Natural killer cell (primary cell): Measurements from ENCODE around the gene C8B. TPM values are rescaled to one million over a fixed set of nuclear protein-coding genes. Genes with fewer than 3 reads are reported as not detected.

Experiments
- ATAC-seq, 3 donors: fragments of 150-1000 bp in 2 of 3; fragments of 200-7000 bp in 1 of 3; cut with Tn5 transposase; 1 replicate in 1 of 3; 2 replicates in 2 of 3; pipeline ENCODE4 v1.10.0; 2021; ENCODE audit warnings: mild to moderate bottlenecking in 2 of 3, moderate library complexity in 2 of 3
- DNase-seq, 2 donors: peaks; one replicate each; pipeline versions ENCODE4 v3.0.0 to v3.0.0-alpha.2; 2013 to 2021; ENCODE audit warnings: mixed read lengths in 1 of 2
- H3K27ac ChIP-seq: one replicate; pipeline ENCODE4 v1.5.1; 2013; ENCODE audit warnings: mild to moderate bottlenecking, low read length
- H3K27me3 ChIP-seq: one replicate; pipeline ENCODE4 v1.6.1; 2013; ENCODE audit warnings: low read length; ENCODE audit not compliant: control insufficient read depth, insufficient read depth
- H3K36me3 ChIP-seq: one replicate; pipeline ENCODE4 v1.6.1; 2013; ENCODE audit warnings: low read length; ENCODE audit not compliant: control insufficient read depth, insufficient read depth
- H3K4me1 ChIP-seq: one replicate; pipeline ENCODE4 v1.6.1; 2013; ENCODE audit warnings: low read length; ENCODE audit not compliant: control insufficient read depth, insufficient read depth
- H3K4me3 ChIP-seq: one replicate; pipeline ENCODE4 v1.5.1; 2013; ENCODE audit warnings: low read length
- H3K9me3 ChIP-seq: one replicate; pipeline ENCODE4 v1.6.1; 2013; ENCODE audit warnings: low read length; ENCODE audit not compliant: control insufficient read depth, insufficient read depth
- H3K27ac Mint-ChIP-seq, 2 donors: one replicate each; pipeline ENCODE4 v1.8.0; 2022; ENCODE audit warnings: mild to moderate bottlenecking in 2 of 2, mixed read lengths in 2 of 2, moderate library complexity in 1 of 2
- H3K27me3 Mint-ChIP-seq, 2 donors: one replicate each; pipeline ENCODE4 v1.8.0; 2022; ENCODE audit warnings: low read depth in 2 of 2, mixed read lengths in 2 of 2
- H3K36me3 Mint-ChIP-seq: one replicate; pipeline ENCODE4 v1.8.0; 2022; ENCODE audit warnings: mixed read lengths
- H3K4me1 Mint-ChIP-seq, 2 donors: one replicate each; pipeline ENCODE4 v1.8.0; 2022; ENCODE audit warnings: mixed read lengths in 2 of 2
- H3K4me3 Mint-ChIP-seq: one replicate; pipeline ENCODE4 v1.8.0; 2022; ENCODE audit warnings: mild to moderate bottlenecking, moderate library complexity, mixed read lengths
- H3K9me3 Mint-ChIP-seq, 2 donors: one replicate each; pipeline ENCODE4 v1.8.0; 2022; ENCODE audit warnings: mixed read lengths in 2 of 2
- WGBS: methylation state at CpG from one replicate; pipeline ENCODE4 v1.1.7; 2013; ENCODE audit warnings: missing lambda C conversion rate; ENCODE audit not compliant: insufficient coverage; 5-methylcytosine and 5-hydroxymethylcytosine counted together
- intact Hi-C: fragments of 100-400 bp; cut with micrococcal nuclease; formaldehyde crosslinking; loops from one replicate; pipeline ENCODE4 v1.14.2; 2022
- total RNA-seq, 4 donors: library from RNA; stranded (reverse); fragments of 120-200 nt in 1 of 4; gene quantifications; one replicate each; pipeline versions ENCODE4 v1.2.3 to v1.2.4, GENCODE V29; 2013 to 2022
- TF ChIP-seq, protein P1 (sequence below): fragments of 200-600 bp; IDR thresholded peaks from one replicate; pipeline ENCODE4 v1.8.0; 2022; ENCODE audit warnings: antibody characterized with exemption

Gene C8B
- total RNA-seq, 3 donors from 2014 or later (not counting 1 experiment from before 2014, with no cell fraction given), result not detected

DNA sequence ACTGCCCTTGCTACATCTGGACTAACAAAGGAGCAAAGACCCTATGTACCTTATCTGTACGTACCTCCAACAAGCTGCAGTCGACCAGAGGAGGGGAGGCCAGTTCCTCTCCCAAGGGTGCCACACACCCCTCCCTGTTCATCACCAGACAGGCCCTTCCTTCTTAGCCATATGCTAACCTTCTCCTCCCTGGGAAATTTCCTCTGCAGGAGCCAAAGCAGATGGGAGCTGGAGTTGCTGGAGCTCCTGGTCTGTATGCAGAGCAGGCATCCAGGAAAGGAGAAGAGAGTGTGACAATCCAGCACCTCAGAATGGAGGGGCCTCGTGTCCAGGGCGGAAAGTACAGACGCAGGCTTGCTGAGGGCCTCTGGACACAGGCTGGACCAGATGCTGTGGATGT is 48.5 kb downstream of the C8B start:
- intact Hi-C loops, result no loop called here
- H3K4me1 Mint-ChIP-seq, result peaks cover 0 to 5% of the 10 kb centered on the region in 2 donors

DNA sequence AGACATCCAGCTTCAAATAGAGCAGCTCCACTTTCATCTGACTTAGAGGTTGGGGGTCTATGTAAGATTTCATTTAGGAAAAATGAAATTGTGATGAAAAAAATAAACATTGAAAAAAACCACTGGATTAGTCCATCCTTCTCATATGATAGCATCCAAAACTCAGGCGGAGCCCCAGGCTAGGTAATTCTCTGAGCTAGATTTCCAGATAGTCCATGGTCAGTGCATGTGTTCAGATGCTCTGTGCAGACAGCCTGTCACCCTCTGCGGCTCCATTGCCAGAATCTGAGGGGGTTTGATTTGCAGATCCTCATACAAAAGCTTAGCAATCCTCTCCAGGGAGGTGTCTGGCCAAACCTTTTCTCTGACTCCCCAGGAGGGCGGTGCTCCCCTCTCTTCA is 49.2 kb downstream of the C8B start:
- Histone ChIP-seq H3K27me3 (no peaks in the 10 kb centered on the region), H3K36me3 (no peaks in the 10 kb centered on the region), H3K4me3 (no peak overlapping the region), H3K27ac (no peak overlapping the region), H3K9me3 (no peaks in the 10 kb centered on the region), H3K4me1 (no peaks in the 10 kb centered on the region)
- intact Hi-C loops, result no loop called here
- Mint-ChIP-seq H3K27ac (no peak overlapping the region), H3K27me3 (peaks cover 0 to 7% of the 10 kb centered on the region in 2 donors), H3K4me1 (peaks cover 3 to 5% of the 10 kb centered on the region in 2 donors), H3K9me3 (no peaks in the 10 kb centered on the region), H3K36me3 (no peaks in the 10 kb centered on the region), H3K4me3 (no peak overlapping the region)
- WGBS, result 74% methylated on average over 3 of the region's 3 CpGs
- no peak for DNase-seq
- no peak for ATAC-seq
- TF ChIP-seq, protein P1, sequence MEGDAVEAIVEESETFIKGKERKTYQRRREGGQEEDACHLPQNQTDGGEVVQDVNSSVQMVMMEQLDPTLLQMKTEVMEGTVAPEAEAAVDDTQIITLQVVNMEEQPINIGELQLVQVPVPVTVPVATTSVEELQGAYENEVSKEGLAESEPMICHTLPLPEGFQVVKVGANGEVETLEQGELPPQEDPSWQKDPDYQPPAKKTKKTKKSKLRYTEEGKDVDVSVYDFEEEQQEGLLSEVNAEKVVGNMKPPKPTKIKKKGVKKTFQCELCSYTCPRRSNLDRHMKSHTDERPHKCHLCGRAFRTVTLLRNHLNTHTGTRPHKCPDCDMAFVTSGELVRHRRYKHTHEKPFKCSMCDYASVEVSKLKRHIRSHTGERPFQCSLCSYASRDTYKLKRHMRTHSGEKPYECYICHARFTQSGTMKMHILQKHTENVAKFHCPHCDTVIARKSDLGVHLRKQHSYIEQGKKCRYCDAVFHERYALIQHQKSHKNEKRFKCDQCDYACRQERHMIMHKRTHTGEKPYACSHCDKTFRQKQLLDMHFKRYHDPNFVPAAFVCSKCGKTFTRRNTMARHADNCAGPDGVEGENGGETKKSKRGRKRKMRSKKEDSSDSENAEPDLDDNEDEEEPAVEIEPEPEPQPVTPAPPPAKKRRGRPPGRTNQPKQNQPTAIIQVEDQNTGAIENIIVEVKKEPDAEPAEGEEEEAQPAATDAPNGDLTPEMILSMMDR, result no peak

More for the DNA sequence above, 48.5 kb downstream of the C8B start:
- Mint-ChIP-seq H3K36me3 (no peaks in the 10 kb centered on the region), H3K4me3 (no peak overlapping the region), H3K27me3 (peaks cover 0 to 7% of the 10 kb centered on the region in 2 donors), H3K27ac (no peak overlapping the region), H3K9me3 (no peaks in the 10 kb centered on the region)
- Histone ChIP-seq H3K36me3 (no peaks in the 10 kb centered on the region), H3K4me1 (no peaks in the 10 kb centered on the region), H3K27me3 (no peaks in the 10 kb centered on the region), H3K9me3 (no peaks in the 10 kb centered on the region), H3K27ac (no peak overlapping the region), H3K4me3 (no peak overlapping the region)
- ATAC-seq, result no peak
- DNase-seq, result no peak
- TF ChIP-seq, protein P1, result no peak
- WGBS, result 79% methylated on average over 5 of the region's 5 CpGs

DNA sequence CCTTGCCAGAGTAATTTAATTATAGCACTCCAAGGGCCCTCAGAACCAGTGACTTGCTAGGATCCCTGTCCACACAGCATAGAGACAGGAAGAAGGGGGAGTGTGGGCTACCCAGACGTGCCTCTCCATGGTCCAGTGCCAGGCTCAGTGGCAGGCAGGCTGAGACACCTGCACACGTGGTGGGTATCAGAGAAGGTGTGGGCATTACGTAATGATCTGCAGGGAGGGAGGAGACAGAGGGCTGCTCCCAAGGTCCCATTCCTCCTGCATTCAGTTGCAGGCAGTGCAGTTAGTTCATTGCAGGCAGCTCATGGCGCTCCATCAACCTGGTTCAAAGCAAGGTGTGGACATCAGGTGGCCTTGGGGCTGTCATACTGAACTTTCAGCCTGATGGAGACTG is 49.9 kb downstream of the C8B start:
- no peaks in the 10 kb centered on the region for H3K9me3 Mint-ChIP-seq
- H3K9me3 ChIP-seq, result no peaks in the 10 kb centered on the region
- no peak overlapping the region for H3K27ac Mint-ChIP-seq
- no peak overlapping the region for H3K27ac ChIP-seq
- no peak overlapping the region for H3K4me3 Mint-ChIP-seq
- no peaks in the 10 kb centered on the region for H3K27me3 ChIP-seq
- no peak overlapping the region for H3K4me3 ChIP-seq
- peaks cover 4% of the 10 kb centered on the region for H3K4me1 ChIP-seq
- intact Hi-C loops, result no loop called here
- no peaks in the 10 kb centered on the region for H3K36me3 Mint-ChIP-seq
- no peak for ATAC-seq
- 60% methylated on average over 4 of the region's 4 CpGs for whole genome bisulfite sequencing
- H3K36me3 ChIP-seq, result no peaks in the 10 kb centered on the region
- H3K27me3 Mint-ChIP-seq, result peaks cover 0 to 7% of the 10 kb centered on the region in 2 donors
- DNase-seq, result no peak
- peaks cover 8 to 10% of the 10 kb centered on the region in 2 donors for H3K4me1 Mint-ChIP-seq
- TF ChIP-seq, protein P1, result no peak

GRCh38 chr1:56912325-56912724 is 53.5 kb downstream of the C8B start:
- Mint-ChIP-seq H3K27me3 (peaks cover 0 to 7% of the 10 kb centered on the region in 2 donors), H3K27ac (no peak overlapping the region), H3K36me3 (no peaks in the 10 kb centered on the region), H3K4me1 (peaks cover 40 to 47% of the 10 kb centered on the region in 2 donors), H3K9me3 (no peaks in the 10 kb centered on the region), H3K4me3 (no peak overlapping the region)
- WGBS, result 88% methylated on average over 12 of the region's 12 CpGs
- no peak overlapping the region for H3K4me3 ChIP-seq
- intact Hi-C loops, result no loop called here
- H3K27me3 ChIP-seq, result no peaks in the 10 kb centered on the region
- no peaks in the 10 kb centered on the region for H3K9me3 ChIP-seq
- TF ChIP-seq, protein P1, result no peak
- no peak for ATAC-seq
- no peak overlapping the region for H3K27ac ChIP-seq
- H3K36me3 ChIP-seq, result no peaks in the 10 kb centered on the region
- no peak for DNase-seq
- peaks cover 30% of the 10 kb centered on the region for H3K4me1 ChIP-seq
